CD4-positive, alpha-beta T cell treated with Interleukin-21 for 1 hour (primary cell): Measurements from ENCODE around the gene TMEM14A.
A peak's percentile ranks its signal among the peaks of the same experiment; 100 is the strongest.
"Not testable (repeated sequence)": the region's sequence is repeated elsewhere in the genome, so short reads cannot be mapped to it uniquely, and the experiment has no call there.

Experiments
- DNase-seq: peaks from one replicate; pipeline ENCODE4 v3.0.0-alpha.2; 2020

TMEM14A gene

GRCh38 chr6:52704060-52704459 lies 33.1 kb downstream of the TMEM14A start:
- DNase-seq: no peak

- not testable (repeated sequence) for DNase-seq
Measured at GRCh38 chr6:52704781-52705502, 34.0 kb downstream of the TMEM14A start.

GRCh38 chr6:52706001-52706400 lies 35.1 kb downstream of the TMEM14A start:
- DNase-seq: no peak

GRCh38 chr6:52707963-52708680 lies 37.2 kb downstream of the TMEM14A start:
- DNase-seq: no peak

- DNase-seq: no peak
Measured at GRCh38 chr6:52712136-52712535, 41.2 kb downstream of the TMEM14A start.

- not testable (repeated sequence) for DNase-seq
Measured at GRCh38 chr6:52714761-52715160, 43.8 kb downstream of the TMEM14A start.

- no peak for DNase-seq
Measured at GRCh38 chr6:52718550-52718949, 47.6 kb downstream of the TMEM14A start.

GRCh38 chr6:52720321-52720720 lies 49.4 kb downstream of the TMEM14A start:
- DNase-seq: no peak

GRCh38 chr6:52724042-52724405 lies 53.1 kb downstream of the TMEM14A start:
- no peak for DNase-seq

GRCh38 chr6:52724406-52725121 lies 53.7 kb downstream of the TMEM14A start:
- peak; percentile 50 for DNase-seq

GRCh38 chr6:52725143-52725534 lies 54.2 kb downstream of the TMEM14A start:
- no peak for DNase-seq

GRCh38 chr6:52725535-52726192 lies 54.8 kb downstream of the TMEM14A start:
- no peak for DNase-seq

- no peak for DNase-seq
Measured at GRCh38 chr6:52726193-52726542, 55.3 kb downstream of the TMEM14A start.

- no peak for DNase-seq
Measured at GRCh38 chr6:52726741-52727535, 56.0 kb downstream of the TMEM14A start.

- DNase-seq: no peak
Measured at GRCh38 chr6:52727908-52728307, 57.0 kb downstream of the TMEM14A start.

- no peak for DNase-seq
Measured at GRCh38 chr6:52728394-52728793, 57.5 kb downstream of the TMEM14A start.

- DNase-seq: no peak
Measured at GRCh38 chr6:52729576-52729975, 58.7 kb downstream of the TMEM14A start.

- no peak for DNase-seq
Measured at GRCh38 chr6:52731719-52732118, 60.8 kb downstream of the TMEM14A start.

- no peak for DNase-seq
Measured at GRCh38 chr6:52733172-52733571, 62.3 kb downstream of the TMEM14A start.

GRCh38 chr6:52734072-52734471 lies 63.2 kb downstream of the TMEM14A start:
- DNase-seq: no peak

GRCh38 chr6:52735071-52735470 lies 64.2 kb downstream of the TMEM14A start:
- DNase-seq: no peak

GRCh38 chr6:52736145-52736544 lies 65.2 kb downstream of the TMEM14A start:
- DNase-seq: no peak
